Diencephalon (tissue), 1 donor: ENCODE results near the gene MPHOSPH10. TPM values are rescaled to one million over a fixed set of nuclear protein-coding genes. Genes with fewer than 3 reads are reported as not detected.

Experiments used
- small RNA-seq: library from RNA; depleted of rRNA; stranded (forward); fragments of <200 nt; gene quantifications from one replicate; pipeline ENCODE3, GENCODE V24; 2014
- total RNA-seq: library from RNA; depleted of rRNA; stranded (reverse); fragments of >200 nt; gene quantifications from one replicate; pipeline ENCODE4 v1.2.3, GENCODE V29; 2014

The MPHOSPH10 gene
- 27.7 TPM for total RNA-seq

GRCh38 chr2:71130152-71130904 is at the start of gene MPHOSPH10, which contains the start of gene MCEE:
MPHOSPH10 (plus strand) TSS chr2:71130634; CDS start chr2:71130666, 32 bp downstream.
MCEE (minus strand) TSS chr2:71130229; CDS start chr2:71130219, 10 bp downstream.

Small RNA genes within 50 kb of the gene (small RNA-seq; reads per million reads assigned to genes)
- gene AC007881.1: not detected

Other genes starting within 250 kb of the MPHOSPH10 start
- gene VAX2, start 230.1 kb upstream of the MPHOSPH10 start, total RNA-seq: 0.69 TPM
- not detected for gene ATP6V1B1, start 194.7 kb upstream of the MPHOSPH10 start, total RNA-seq
- gene ANKRD53, start 152.0 kb upstream of the MPHOSPH10 start, total RNA-seq: 0.92 TPM
- 19.6 TPM for gene TEX261, start 135.8 kb upstream of the MPHOSPH10 start, total RNA-seq
- 49.1 TPM for gene NAGK, start 62.0 kb upstream of the MPHOSPH10 start, total RNA-seq
- gene MCEE, start 405 bp upstream of the MPHOSPH10 start, total RNA-seq: 9.0 TPM
- gene PAIP2B, start 96.5 kb downstream of the MPHOSPH10 start, total RNA-seq: 20.3 TPM
- gene ZNF638, start 201.1 kb downstream of the MPHOSPH10 start, total RNA-seq: 283 TPM